HG03060 (cell line): ENCODE data around the gene COMMD9.

Experiments used
- ATAC-seq: cut with Tn5 transposase; IDR thresholded peaks from one replicate; pipeline ENCODE4 v1.9.1; 2021; ENCODE audit warnings: low read depth, moderate number of reproducible peaks; ENCODE audit not compliant: unreplicated experiment

Gene COMMD9

GRCh38 chr11:36229091-36229705 lies 60.0 kb downstream of the COMMD9 start:
- ATAC-seq = no peak

GRCh38 chr11:36228689-36229088 lies 60.5 kb downstream of the COMMD9 start:
- ATAC-seq = no peak

GRCh38 chr11:36227044-36227443 lies 62.2 kb downstream of the COMMD9 start:
- no peak for ATAC-seq

GRCh38 chr11:36224209-36224882 lies 64.9 kb downstream of the COMMD9 start:
- ATAC-seq = no peak

- no peak for ATAC-seq
These were observed 66.2 kb downstream of the COMMD9 start for GRCh38 chr11:36222831-36223635.
